Neutrophil (primary cell): Measurements from ENCODE around the gene CDKN2A.

Experiments used
- H3K27ac ChIP-seq: fragments of 200-600 bp; sonication (generic); 2 replicates; pipeline ENCODE4 v1.5.1; 2016; ENCODE audit warnings: mild to moderate bottlenecking, moderate library complexity
- H3K27me3 ChIP-seq: fragments of 200-600 bp; sonication (generic); 2 replicates; pipeline ENCODE4 v1.6.0; 2016; ENCODE audit warnings: mild to moderate bottlenecking
- H3K36me3 ChIP-seq: fragments of 200-600 bp; sonication (generic); 2 replicates; pipeline ENCODE4 v1.5.1; 2017
- H3K4me1 ChIP-seq, 2 experiments: fragments of 200-600 bp in 1 of 2; sonication (generic) in 1 of 2; 1 replicate in 1 of 2; 2 replicates in 1 of 2; pipeline versions ENCODE4 v1.5.1 to v1.6.1; 2013 to 2016; ENCODE audit warnings: low read depth in 1 of 2, low read length in 1 of 2, mild to moderate bottlenecking in 1 of 2, moderate library complexity in 1 of 2; ENCODE audit not compliant: control insufficient read depth in 1 of 2, insufficient read depth in 1 of 2
- H3K4me3 ChIP-seq, 2 experiments: fragments of 200-600 bp in 1 of 2; sonication (generic) in 1 of 2; 1 replicate in 1 of 2; 2 replicates in 1 of 2; pipeline ENCODE4 v1.5.1; 2013 to 2016; ENCODE audit warnings: low read depth in 1 of 2, low read length in 1 of 2, mild to moderate bottlenecking in 1 of 2, moderate library complexity in 1 of 2
- H3K9me3 ChIP-seq: fragments of 200-600 bp; sonication (generic); 2 replicates; pipeline ENCODE4 v1.5.1; 2016
- CTCF ChIP-seq: fragments of 200-600 bp; sonication (generic); IDR thresholded peaks from 2 replicates; pipeline ENCODE4 v1.5.1; 2016; ENCODE audit warnings: antibody characterized with exemption

CDKN2A gene

GRCh38 chr9:21969951-21970799 lies 24.0 kb downstream of the CDKN2A start:
- H3K27me3 ChIP-seq, result peaks cover 100% of the 10 kb centered on the region
- H3K9me3 ChIP-seq, result no peaks in the 10 kb centered on the region
- H3K36me3 ChIP-seq, result no peaks in the 10 kb centered on the region
- no peak for TF ChIP-seq CTCF
- no peak overlapping the region for H3K27ac ChIP-seq
- peaks cover 11 to 18% of the 10 kb centered on the region in 2 experiments for H3K4me1 ChIP-seq
- no peak overlapping the region for H3K4me3 ChIP-seq

- Histone ChIP-seq H3K4me1 (peaks cover 10 to 13% of the 10 kb centered on the region in 2 experiments), H3K36me3 (no peaks in the 10 kb centered on the region), H3K9me3 (no peaks in the 10 kb centered on the region), H3K27ac (no peak overlapping the region), H3K27me3 (peaks cover 100% of the 10 kb centered on the region), H3K4me3 (no peak overlapping the region)
- TF ChIP-seq CTCF, result no peak
Measured at GRCh38 chr9:21969011-21969940, 24.9 kb downstream of the CDKN2A start.

- no peak overlapping the region for H3K4me3 ChIP-seq
- H3K36me3 ChIP-seq, result no peaks in the 10 kb centered on the region
- H3K4me1 ChIP-seq, result peaks cover 9 to 10% of the 10 kb centered on the region in 2 experiments
- no peaks in the 10 kb centered on the region for H3K9me3 ChIP-seq
- no peak overlapping the region for H3K27ac ChIP-seq
- H3K27me3 ChIP-seq, result peaks cover 100% of the 10 kb centered on the region
- TF ChIP-seq CTCF, result no peak
Measured at GRCh38 chr9:21968331-21969010, 25.7 kb downstream of the CDKN2A start.

GRCh38 chr9:21967702-21968101 lies 26.5 kb downstream of the CDKN2A start:
- peaks cover 9 to 10% of the 10 kb centered on the region in 2 experiments for H3K4me1 ChIP-seq
- no peaks in the 10 kb centered on the region for H3K36me3 ChIP-seq
- no peak overlapping the region for H3K4me3 ChIP-seq
- peaks cover 100% of the 10 kb centered on the region for H3K27me3 ChIP-seq
- H3K9me3 ChIP-seq, result no peaks in the 10 kb centered on the region
- H3K27ac ChIP-seq, result no peak overlapping the region
- no peak for TF ChIP-seq CTCF

GRCh38 chr9:21967169-21967568 lies 27.0 kb downstream of the CDKN2A start:
- Histone ChIP-seq H3K27ac (no peak overlapping the region), H3K27me3 (peaks cover 100% of the 10 kb centered on the region), H3K9me3 (no peaks in the 10 kb centered on the region), H3K4me1 (peaks cover 9 to 10% of the 10 kb centered on the region in 2 experiments), H3K36me3 (no peaks in the 10 kb centered on the region), H3K4me3 (no peak overlapping the region)
- TF ChIP-seq CTCF, result no peak
